ENCODE results near the gene NOD2.

Gene NOD2

GRCh38 chr16:50743581-50744225 lies 50.3 kb downstream of the NOD2 start:
- DNase-seq, result peak in 1 of 5 donors; percentile 37

DNA sequence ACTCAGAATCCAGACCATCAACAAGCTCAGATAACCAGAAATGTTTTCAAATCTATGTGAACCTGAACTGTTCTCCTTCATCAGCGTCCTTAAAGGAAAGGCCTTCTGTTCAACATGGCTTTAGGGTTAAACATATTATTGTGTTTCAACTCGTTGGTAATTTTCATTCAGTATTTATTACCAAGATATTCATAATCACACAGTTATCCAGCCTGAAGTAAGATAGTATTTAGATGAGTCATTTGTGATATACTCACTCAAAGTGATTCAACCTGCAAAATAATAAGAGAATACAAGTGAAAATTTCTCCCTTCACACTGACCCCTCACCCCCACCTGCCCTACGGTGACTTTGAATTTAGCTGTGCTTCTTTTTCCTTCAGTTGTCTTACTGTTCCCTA lies 51.5 kb downstream of the NOD2 start:
- DNase-seq, result peak in 1 of 5 donors; percentile 43

DNA sequence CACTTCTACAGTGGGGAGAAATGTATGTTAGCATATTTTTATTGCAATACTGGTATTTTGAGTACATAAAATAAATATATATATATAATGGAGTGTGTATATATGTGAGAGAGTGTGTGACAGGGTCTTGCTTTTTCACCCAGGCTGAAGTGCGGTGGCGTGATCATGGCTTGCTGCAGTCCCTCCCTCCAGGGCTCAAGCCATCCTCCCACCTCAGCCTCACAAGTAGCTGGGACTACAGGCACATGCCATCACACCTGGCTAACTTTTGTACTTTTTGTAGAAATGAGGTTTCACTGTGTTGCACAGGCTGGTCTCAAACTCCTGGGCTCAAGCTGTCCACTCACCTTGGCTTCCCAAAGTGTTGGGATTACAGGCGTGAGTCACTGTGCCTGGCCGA lies 52.5 kb downstream of the NOD2 start:
- peak in 1 of 5 donors; percentile 31 for DNase-seq

DNA sequence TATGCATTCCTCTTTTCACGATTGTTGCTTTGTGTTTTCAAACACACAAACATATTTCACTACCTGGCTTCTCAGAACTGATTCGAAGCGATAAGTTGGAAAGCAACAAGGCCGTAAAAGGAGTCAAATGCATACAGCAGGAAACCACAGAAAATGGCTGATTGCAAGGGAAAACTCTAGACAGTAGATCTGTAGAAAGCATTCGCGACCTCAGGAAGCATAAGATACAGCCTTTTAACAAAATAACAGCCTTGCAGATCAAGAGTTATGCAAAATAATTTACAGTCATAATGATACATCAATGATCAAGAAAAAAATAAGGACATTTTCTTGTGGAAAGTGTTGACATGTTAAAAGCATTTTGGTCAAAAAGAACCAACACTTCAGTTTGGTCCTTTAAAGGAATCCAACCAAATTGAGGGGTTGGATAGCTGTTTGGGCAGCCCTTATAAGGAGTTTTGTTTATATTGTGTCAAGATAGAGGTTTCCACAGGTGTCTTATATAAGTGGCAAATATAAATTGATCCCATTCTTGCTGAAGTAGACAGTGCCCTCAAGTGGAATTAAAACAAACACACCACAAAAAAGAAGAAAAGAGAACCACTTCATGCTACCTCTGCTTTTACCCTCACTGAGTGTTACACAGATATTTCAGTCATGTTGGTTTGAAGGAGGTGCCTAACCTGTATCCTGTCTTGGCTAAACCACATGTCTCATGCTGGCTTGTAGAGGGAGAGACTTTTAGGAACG lies 54.0 kb downstream of the NOD2 start:
- peak in 2 of 5 donors; percentile 19 to 81 for DNase-seq

GRCh38 chr16:50751528-50751927 lies 58.1 kb downstream of the NOD2 start:
- no peak for DNase-seq

- peak in 1 of 5 donors; percentile 11 for DNase-seq
Observed at GRCh38 chr16:50752471-50753235, 59.2 kb downstream of the NOD2 start.

DNA sequence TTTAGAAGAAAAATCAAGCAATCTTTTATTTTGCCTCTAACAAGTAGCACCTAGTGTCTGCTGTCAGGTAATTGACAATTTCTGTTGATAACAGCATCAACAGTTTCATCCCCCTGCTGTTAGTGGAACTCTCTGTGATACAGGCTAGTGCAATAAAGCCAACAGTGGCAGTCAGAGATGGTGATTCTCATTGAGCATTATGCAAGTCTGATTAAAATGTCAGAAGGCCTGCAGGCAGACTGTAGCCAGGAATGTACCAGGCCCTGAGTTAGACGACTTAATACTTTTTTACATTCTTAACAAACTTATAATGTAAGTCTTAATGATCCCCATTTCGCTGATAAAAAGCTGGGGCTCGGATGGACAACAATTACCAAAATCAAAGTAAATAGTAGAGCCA lies 63.1 kb downstream of the NOD2 start:
- no peak for DNase-seq

DNA sequence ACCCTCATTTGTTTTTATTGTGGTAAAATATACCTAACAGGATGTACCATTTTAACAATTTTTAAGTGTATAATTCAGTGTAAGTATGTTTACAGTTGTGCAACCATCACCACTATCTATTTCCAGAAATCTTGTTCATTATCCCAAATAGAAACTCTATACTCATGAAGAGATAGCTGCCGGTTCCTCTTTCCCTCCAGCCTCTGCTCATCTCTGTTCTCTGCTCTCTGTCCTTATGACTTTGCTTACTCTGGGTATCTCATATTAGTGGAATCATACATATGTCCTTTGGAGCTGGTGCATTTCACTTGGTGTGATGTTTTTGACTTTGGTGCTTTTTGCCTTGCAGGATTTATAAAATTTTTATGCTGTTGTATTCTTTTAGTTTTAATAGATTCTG lies 67.9 kb downstream of the NOD2 start:
- DNase-seq, result no peak

DNA sequence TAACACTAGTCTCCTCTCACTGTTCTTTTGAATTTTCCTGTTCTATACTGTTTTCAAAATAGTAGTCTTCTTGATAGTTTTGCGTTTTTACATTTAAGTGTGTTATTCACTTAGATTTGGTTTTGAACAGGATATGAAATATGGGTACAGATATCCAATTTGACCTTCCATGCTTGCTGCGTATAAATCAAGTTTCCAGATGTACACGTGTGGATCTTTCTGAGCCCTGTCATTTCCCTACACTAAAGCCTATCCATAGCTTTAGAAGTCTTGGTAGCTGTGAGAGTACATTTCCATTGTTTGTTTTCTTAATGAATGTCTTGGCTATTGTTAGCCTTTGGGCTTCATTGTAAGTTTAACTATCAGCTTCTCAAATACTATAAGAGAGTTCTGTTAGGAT lies 68.8 kb downstream of the NOD2 start:
- no peak for DNase-seq

DNA sequence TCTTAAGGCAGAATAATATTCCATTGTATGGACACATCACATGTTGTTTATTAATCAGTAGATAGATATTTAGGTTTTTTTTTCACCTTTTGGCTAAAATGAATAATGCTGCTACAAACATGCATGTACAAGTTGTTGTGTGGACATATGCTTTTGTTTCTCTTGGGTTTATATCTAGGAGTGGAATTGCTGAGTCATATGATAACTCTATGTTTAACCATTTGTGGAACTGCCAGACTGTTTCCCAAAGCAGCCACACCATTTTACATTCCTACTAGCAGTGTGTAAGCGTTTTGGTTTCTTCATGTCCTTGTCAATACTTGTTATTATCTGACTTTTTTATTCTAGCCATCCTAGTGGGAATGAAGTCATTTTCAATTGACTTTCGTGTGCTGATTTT lies 69.8 kb downstream of the NOD2 start:
- DNase-seq, result no peak

DNA sequence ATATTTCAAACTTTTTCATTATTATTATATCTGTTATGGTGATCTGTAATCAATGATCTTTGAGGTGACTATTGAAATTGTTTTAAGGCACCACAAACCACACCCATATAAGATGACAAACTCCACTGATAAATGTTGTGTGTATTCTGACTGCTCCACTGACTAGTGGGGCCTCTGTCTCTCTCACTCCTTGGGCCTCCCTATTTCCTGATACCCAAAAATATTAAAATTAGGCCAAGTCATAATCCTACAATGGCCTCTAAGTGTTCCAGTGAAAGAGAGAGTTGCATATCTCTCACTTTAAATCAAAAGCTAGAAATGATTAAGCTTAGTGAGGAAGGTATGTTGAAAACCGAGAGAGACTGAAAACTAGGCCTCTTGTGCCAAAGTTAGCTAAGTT lies 71.9 kb downstream of the NOD2 start:
- DNase-seq, result peak in 1 of 5 donors; percentile 23

GRCh38 chr16:50765861-50766260 lies 72.5 kb downstream of the NOD2 start:
- no peak for DNase-seq

DNA sequence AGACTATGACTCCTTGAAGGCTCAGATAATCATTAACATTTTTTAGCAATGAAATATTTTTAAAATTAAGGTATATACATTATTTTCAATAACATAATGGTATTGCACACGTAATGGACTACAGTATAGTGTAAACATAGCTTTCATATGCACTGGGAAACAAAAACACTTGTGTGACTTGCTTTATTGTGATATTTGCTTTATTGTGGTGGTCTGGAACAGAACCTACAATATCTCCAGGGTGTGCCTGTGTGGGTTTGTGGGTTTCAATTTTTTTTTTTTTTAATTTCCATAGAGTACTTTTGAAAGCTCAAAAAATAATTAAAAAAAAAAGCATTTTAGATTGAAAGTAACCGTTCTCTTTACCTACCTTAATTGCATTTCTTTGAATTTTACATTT lies 73.8 kb downstream of the NOD2 start:
- no peak for DNase-seq

- DNase-seq, result no peak
Observed at GRCh38 chr16:50771366-50771765, 78.0 kb downstream of the NOD2 start.

GRCh38 chr16:50774405-50774804 lies 81.0 kb downstream of the NOD2 start:
- no peak for DNase-seq

- DNase-seq, result no peak
Observed at GRCh38 chr16:50774960-50775359, 81.6 kb downstream of the NOD2 start.

GRCh38 chr16:50776037-50776436 lies 82.6 kb downstream of the NOD2 start:
- DNase-seq, result no peak

- peak in 1 of 5 donors; percentile 15 for DNase-seq
Observed at GRCh38 chr16:50778284-50779163, 85.1 kb downstream of the NOD2 start.

GRCh38 chr16:50781043-50781442 lies 87.6 kb downstream of the NOD2 start:
- peak in 3 of 5 donors; percentile 6 to 36 (median 9) for DNase-seq

DNA sequence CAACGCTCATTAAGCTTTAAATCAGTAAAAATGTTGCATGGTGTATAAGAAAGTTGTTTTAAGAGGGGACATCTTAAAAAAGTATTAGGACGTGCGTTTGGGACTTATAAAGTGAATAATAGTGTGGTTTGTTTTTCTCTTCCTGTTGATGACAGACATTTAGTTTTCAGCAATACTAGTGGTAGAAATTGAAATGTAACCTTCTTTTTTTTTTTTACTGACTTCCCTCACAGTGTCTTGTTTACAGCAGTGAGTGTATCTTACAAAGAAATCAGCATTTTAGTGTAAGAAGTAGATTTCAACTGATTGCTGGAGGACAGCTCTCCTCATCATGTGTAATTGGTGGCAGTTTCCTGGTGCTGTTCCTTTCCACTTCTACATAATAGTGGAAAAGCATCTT lies 88.1 kb downstream of the NOD2 start:
- DNase-seq, result peak in 1 of 5 donors; percentile 20
